OCI-LY7 (cell line): Measurements from ENCODE around the gene GNA15.

Experiments
- CTCF ChIP-seq: fragments of 200-600 bp; sonication (generic); conservative IDR thresholded peaks from 2 replicates; pipeline ENCODE4 v1.5.1; 2014; ENCODE audit warnings: mild to moderate bottlenecking, antibody characterized with exemption, low read length, moderate library complexity, mixed read lengths
- EZH2phosphoT487 ChIP-seq: fragments of 200-600 bp; sonication (generic); IDR thresholded peaks from 2 replicates; pipeline ENCODE4 v1.6.1; 2018; ENCODE audit warnings: low read depth, borderline replicate concordance, mild to moderate bottlenecking, mixed run types, antibody characterized with exemption, low read length, moderate library complexity, mixed read lengths

GRCh38 chr19:3118232-3119070 lies 17.4 kb upstream of the GNA15 start:
- TF ChIP-seq CTCF (no peak), EZH2phosphoT487 (no peak)
